Mammary microvascular endothelial cell (primary cell): ENCODE data around the gene PANK1. TPM values are rescaled to one million over a fixed set of nuclear protein-coding genes. Genes with fewer than 3 reads are reported as not detected.

Source experiments
- total RNA-seq: library from RNA; depleted of rRNA; stranded (reverse); fragments of >200 nt; gene quantifications from 2 replicates; pipeline ENCODE4 v1.2.3, GENCODE V29; 2015

Gene PANK1
- total RNA-seq, result 1.2 and 2.3 TPM in 2 replicates

DNA sequence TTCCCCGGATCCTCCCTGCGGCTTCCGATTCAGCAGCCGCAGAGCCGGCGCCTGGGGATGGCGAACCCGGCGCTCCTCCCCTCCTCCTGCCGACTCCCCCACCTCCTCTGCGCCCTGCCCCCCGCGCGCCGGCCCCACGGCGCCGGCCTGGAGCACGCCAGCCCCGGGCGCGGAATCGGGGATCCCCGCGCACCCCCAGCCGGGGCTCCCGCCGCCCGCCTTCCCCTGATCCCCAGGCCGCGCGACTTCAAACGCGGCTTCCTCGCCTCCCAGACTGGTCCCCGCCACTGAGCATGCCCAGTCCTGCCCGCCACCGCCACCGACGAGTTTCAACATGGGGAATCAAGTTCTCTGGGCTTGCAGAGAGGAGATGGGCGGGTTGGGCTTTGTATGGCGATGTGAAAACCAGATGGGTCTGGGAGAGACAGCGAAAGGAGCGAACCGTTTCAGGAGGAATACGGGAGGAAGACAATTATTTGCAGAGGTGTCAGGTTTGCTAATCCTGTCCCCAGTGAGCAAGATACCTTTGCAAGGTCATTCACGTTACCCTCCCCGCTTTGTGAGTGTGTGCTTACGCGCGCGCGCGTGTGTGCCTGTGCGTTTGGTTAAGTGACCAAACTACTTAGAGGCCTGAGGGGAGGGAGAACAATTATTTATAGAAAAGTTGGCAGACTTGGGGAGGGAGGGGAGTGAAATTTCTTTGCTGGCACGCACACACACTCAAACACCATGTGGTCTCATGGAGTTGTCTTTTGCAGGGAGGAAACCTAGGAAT lies at the start of gene PANK1:
TSS of gene PANK1 (minus strand) at position 276 of the 775 bp plus-strand sequence. CDS start 351 bp downstream, outside the sequence.

DNA sequence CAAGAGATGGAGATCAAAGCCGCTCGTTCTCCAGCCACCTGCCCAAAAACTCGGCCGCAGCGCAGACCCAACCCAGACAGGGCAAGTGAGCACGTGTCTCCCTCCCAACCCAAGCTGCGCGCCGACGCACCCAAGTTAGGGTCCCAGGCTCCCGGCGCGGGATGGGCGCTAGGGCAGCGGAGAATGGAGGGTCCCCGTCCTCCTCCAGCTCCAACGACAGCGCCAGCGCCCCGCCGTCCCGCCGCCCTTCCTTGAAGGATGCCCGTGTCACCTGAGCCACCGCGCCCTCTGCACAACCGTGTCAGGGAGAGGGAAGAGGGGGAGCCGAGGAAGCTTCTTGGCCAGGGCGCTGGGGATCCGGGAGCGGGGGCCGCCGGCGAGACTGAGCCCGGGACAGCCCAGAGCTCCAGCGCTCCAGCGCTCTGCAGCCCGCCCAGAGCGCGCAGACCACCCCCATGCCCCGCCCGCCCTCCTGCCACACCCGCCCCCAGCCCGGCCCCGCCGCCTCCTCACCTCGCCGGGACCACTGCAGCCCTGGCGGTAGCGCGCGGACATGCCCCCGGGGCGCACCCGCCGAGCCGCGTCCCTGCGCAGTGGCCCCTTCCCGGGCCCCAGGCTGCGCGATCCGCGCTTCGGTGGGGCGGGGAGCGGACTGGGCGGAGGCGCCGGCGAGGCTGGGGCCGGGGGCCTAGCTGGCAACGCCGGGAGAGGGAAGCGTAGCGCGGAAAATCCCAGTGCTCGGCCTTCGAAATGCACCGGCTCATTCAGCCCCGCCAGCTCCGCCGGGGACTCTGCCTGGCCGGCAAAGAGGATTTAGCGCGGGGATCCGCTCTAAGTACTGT lies 109.7 kb downstream of the PANK1 start, which contains the start of gene SLC16A12:
TSS of gene SLC16A12 (minus strand) at position 424 of the 842 bp plus-strand sequence. CDS start 73,016 bp downstream, outside the sequence.

Other genes starting within 250 kb of the PANK1 start
- gene IFIT5, start 230.7 kb downstream of the PANK1 start, total RNA-seq, result 17.1 and 19.8 TPM in 2 replicates
- not detected in 2 replicates for gene SLC16A12, start 109.6 kb downstream of the PANK1 start, total RNA-seq
- gene KIF20B, start 56.3 kb upstream of the PANK1 start, total RNA-seq, result 18.8 and 21.1 TPM in 2 replicates